T-helper 2 cell treated with Interferon-gamma antibody and Interleukin-4, amounts not matched to agents 5 μg/mL and 100 μg/mL, for 36 hours (primary cell): ENCODE results near the gene SUMO3.

Experiments used
- DNase-seq: peaks from one replicate; pipeline ENCODE4 v3.0.0; 2021; ENCODE audit warnings: low spot score
- H3K27ac Mint-ChIP-seq: one replicate; pipeline ENCODE4 v1.8.0; 2021; ENCODE audit warnings: mild to moderate bottlenecking, mixed read lengths
- H3K27me3 Mint-ChIP-seq: one replicate; pipeline ENCODE4 v1.8.0; 2021; ENCODE audit warnings: low read depth, mixed read lengths
- H3K36me3 Mint-ChIP-seq: one replicate; pipeline ENCODE4 v1.8.0; 2021; ENCODE audit warnings: low read depth, mixed read lengths
- H3K4me1 Mint-ChIP-seq: one replicate; pipeline ENCODE4 v1.8.0; 2021; ENCODE audit warnings: low read depth, mixed read lengths
- H3K4me3 Mint-ChIP-seq: one replicate; pipeline ENCODE4 v1.8.0; 2022; ENCODE audit warnings: mild to moderate bottlenecking, moderate library complexity, mixed read lengths
- H3K9me3 Mint-ChIP-seq: one replicate; pipeline ENCODE4 v1.8.0; 2021; ENCODE audit warnings: mixed read lengths

The SUMO3 gene

DNA sequence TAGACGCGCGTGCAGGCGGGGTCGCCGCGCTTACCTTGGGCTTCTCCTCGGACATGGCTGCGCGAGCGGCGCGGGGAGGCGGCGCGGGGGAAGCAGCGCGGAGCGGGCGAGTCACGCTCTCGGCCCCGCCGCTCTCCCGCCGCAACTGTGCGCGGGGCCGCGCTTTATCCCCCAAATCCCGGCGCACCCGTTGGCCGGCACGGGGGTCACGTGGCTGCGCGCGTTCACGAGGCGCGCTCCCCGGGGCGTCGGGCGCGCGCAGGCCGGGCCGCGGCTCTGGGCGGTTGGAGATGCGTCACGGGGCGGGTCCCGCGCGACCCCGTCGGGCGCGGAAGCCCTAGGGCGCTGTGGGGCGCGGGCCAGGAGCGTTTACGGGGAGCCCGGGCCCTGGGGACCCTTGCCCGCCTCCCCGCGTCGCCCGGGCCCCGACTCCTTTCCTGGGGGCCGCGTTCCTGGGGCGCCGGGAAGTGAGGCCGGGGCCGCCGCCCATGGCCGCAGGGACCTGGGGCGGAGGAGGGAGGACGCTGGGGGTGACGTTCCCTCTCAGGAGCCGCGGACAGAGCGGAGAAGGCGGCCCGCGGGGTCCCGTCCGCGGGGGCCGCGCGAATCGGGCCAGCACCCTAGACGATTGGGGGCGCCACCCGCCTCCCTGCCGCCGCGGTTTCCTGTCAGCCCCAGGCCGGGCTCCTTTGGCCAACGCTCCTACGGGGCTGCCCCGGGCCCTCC, at the start of gene SUMO3:
Gene SUMO3, minus strand, starts transcription at position 149 of the 726 bp plus-strand sequence. Its CDS starts 94 bp downstream, at position 55.
- H3K36me3 Mint-ChIP-seq: peaks cover 2% of the 10 kb centered on the region
- peaks cover 5% of the 10 kb centered on the region for H3K4me1 Mint-ChIP-seq
- H3K9me3 Mint-ChIP-seq: peaks cover 24% of the 10 kb centered on the region
- peak; percentile 89 for DNase-seq
- H3K27me3 Mint-ChIP-seq: no peaks in the 10 kb centered on the region
- H3K4me3 Mint-ChIP-seq: peak within 1 kb of the TSS; percentile 75
- H3K27ac Mint-ChIP-seq: peak within 1 kb of the TSS; percentile 67

DNA sequence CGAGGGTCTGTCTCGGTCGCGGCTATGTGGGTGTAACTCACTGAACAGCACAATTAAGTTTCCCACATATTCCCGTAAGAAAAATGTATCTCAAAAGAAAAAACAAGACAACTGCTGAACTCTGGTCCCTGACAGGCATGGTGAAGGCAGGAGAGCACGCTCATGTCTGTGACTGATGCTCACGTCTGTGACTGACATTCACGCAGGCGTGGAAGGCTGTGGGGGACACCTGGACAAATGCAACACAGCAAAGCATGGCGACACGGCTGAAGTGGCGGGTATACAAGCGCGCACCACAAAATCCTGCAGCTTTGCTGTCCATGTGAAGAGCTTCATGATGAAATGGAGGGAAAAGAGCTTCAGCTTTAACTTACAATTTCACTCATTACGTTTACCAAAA, 49.6 kb upstream of the SUMO3 start:
- Mint-ChIP-seq H3K36me3 (peaks cover 27% of the 10 kb centered on the region), H3K27ac (no peak overlapping the region), H3K9me3 (no peaks in the 10 kb centered on the region), H3K4me1 (peaks cover 64% of the 10 kb centered on the region), H3K4me3 (peak overlapping the region; percentile 21), H3K27me3 (no peaks in the 10 kb centered on the region)
- no peak for DNase-seq

DNA sequence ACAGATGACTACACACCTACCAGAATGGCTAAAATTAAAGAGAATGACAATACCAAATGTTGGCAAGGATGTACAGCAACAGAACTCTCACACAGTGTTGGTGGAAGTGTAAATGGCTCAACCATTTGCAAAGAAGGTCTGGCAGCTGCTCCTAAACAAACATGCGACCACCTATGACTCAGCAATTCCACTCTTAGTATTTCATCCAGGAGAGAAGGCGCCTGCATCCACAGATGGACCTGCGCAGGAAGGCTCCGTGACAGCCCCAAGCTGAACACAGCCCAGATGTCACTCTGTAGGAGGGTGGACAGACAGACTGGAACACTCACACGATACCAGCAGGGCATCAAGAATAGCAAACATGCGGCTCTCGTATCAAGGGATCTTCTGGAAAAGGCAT, 48.9 kb upstream of the SUMO3 start:
- peaks cover 57% of the 10 kb centered on the region for H3K4me1 Mint-ChIP-seq
- H3K9me3 Mint-ChIP-seq: no peaks in the 10 kb centered on the region
- DNase-seq: no peak
- H3K4me3 Mint-ChIP-seq: peak overlapping the region; percentile 47
- peak overlapping the region; percentile 71 for H3K27ac Mint-ChIP-seq
- peaks cover 28% of the 10 kb centered on the region for H3K36me3 Mint-ChIP-seq
- H3K27me3 Mint-ChIP-seq: no peaks in the 10 kb centered on the region

DNA sequence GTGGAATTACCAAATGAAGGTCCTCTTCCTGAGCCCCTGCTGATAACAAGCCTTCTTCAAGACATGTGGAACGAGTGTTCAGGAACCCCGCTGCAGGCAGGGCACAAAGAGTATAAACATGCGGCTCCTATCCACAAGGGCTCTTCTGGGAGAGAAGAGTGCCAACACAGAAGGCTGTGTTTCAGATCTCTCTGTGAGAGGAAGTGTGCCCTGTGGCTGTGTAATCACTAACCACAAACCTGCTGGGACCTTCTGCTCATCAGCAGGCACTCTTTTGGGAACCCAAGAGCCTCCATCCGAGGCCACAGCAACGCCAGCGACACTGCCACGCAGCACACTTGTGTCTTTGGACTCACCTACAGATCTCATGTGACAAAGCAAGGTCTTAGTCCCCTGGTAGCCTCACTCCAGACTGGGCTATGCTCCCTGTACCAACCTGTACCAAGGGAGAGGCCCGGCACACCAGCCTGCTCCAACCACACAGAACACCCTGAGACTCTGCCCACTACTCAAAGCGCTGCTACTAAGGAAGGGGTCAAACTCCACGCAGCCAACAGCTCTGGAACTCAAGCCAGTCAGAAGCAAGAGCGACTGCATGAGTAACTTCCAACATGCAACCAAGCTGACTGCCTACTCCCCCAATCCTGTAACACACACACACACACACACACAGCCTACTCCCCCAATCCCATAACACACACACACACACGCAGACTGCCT, 47.9 kb upstream of the SUMO3 start:
- Mint-ChIP-seq H3K9me3 (no peaks in the 10 kb centered on the region), H3K27me3 (no peaks in the 10 kb centered on the region), H3K36me3 (peaks cover 34% of the 10 kb centered on the region), H3K4me3 (peak overlapping the region; percentile 51), H3K27ac (peak overlapping the region; percentile 64), H3K4me1 (peaks cover 52% of the 10 kb centered on the region)
- no peak for DNase-seq

DNA sequence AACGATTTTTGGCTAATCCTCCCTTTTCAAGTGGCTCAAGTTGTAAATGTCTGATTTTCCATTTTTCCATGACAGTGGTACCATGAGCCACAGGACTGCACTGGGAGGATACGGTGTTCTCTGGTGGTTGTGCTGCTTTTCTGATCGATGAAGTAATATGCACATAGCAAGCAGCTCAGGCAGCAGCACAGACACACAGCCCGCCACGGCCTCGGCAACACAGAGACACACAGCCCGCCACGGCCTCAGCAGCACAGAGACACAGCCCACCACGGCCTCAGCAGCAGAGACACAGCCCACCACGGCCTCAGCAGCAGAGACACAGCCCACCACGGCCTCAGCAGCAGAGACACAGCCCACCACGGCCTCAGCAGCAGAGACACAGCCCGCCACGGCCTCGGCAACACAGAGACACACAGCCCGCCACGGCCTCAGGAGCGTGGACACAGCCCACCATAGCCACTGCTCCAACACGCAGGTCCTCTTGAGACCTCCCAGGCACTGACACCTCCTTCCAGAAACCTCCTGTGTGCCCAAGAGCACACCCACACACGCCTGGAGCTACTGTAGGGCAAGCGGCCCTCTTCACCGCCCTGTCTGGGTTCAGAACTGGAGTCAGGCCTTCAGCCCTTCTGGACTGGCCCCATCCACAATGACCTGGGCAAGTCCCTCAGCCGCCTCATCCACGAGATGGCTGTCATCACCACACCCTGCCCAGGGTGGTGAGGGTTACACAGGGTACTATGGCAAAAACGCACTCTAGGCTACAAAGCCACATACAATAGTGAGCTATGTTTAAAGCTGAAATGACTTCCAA, 45.2 kb upstream of the SUMO3 start:
- H3K4me3 Mint-ChIP-seq: no peak overlapping the region
- peaks cover 45% of the 10 kb centered on the region for H3K36me3 Mint-ChIP-seq
- H3K27ac Mint-ChIP-seq: no peak overlapping the region
- no peak for DNase-seq
- no peaks in the 10 kb centered on the region for H3K9me3 Mint-ChIP-seq
- peaks cover 30% of the 10 kb centered on the region for H3K4me1 Mint-ChIP-seq
- H3K27me3 Mint-ChIP-seq: no peaks in the 10 kb centered on the region

DNA sequence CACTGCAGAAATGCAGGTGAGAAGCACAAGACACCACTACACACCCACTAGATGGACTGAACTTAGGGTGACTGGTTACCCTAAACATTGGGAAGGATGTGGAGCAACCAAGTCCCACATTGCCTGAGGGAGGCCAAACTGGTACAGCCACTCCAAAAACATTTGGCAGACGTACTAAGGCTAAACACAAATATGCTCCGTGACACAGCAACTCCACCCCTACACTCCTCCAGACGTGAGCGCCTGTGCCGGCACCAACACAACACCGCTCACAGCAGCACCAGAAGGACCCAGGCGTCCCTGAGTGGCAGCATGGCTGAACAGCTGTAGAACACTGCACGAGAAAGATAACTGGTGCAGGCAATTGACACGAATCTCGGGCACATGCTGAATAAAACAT, 40.9 kb upstream of the SUMO3 start:
- Mint-ChIP-seq H3K9me3 (no peaks in the 10 kb centered on the region), H3K4me1 (peaks cover 14% of the 10 kb centered on the region), H3K27ac (no peak overlapping the region), H3K27me3 (no peaks in the 10 kb centered on the region), H3K36me3 (peaks cover 63% of the 10 kb centered on the region), H3K4me3 (no peak overlapping the region)
- no peak for DNase-seq

DNA sequence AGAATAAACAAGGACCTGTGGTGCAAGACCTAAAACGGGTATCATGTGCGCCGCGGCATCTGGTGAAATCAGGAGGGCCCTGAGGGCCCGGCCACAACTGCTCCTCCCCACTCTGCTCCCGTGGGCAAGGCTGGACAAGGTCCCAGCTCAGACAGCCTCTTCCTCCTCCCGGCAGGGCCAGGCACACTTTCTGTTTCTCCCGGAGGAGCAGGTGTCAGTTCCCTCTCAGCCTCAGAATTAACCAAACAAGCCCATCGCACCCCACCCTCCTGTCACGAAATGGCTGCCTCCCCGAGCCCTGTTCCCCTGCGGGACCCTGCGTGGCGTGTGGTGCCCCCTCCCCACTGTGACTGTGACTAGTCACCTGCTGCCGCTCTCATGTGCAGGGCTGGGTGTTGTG, 40.4 kb upstream of the SUMO3 start:
- Mint-ChIP-seq H3K27ac (no peak overlapping the region), H3K4me1 (peaks cover 17% of the 10 kb centered on the region), H3K27me3 (no peaks in the 10 kb centered on the region), H3K9me3 (no peaks in the 10 kb centered on the region), H3K36me3 (peaks cover 64% of the 10 kb centered on the region), H3K4me3 (no peak overlapping the region)
- DNase-seq: no peak

DNA sequence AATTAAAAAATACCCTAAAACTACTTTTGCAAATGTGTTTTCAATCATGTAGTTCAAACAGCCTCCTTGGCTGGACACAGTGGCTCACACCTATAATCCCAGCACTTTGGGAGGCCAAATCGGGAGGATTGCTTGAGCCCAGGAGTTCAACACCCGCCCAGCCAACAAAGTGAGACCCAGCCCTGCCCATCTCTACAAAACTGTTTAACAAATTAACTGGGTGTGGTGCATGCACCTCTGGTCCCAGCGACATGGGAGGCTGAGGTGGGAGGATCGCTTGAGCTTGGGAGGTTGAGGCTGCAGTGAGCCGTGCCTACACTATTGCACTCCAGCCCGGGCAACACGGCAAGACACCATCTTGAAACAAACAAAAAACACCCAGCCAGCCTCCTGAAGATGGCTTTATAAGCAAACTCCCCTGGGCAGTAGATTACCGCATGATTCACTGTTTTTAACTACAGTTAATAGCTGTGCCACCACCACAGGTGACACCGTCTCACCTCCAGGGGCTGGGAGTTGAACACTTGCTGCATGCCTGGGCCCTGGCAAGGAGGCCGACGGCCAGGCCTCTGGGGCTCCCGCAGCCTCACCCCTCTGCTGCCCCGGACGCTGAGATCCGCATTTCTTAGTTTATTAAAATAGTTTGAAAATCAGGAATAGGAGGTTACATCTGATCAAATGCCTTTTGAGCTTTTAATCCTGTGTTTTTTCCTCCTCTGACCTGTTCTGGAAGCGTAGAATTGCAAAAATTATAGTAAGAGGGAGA, 39.4 kb upstream of the SUMO3 start:
- DNase-seq: no peak
- Mint-ChIP-seq H3K9me3 (no peaks in the 10 kb centered on the region), H3K27ac (no peak overlapping the region), H3K36me3 (peaks cover 68% of the 10 kb centered on the region), H3K4me3 (no peak overlapping the region), H3K4me1 (peaks cover 19% of the 10 kb centered on the region), H3K27me3 (no peaks in the 10 kb centered on the region)

DNA sequence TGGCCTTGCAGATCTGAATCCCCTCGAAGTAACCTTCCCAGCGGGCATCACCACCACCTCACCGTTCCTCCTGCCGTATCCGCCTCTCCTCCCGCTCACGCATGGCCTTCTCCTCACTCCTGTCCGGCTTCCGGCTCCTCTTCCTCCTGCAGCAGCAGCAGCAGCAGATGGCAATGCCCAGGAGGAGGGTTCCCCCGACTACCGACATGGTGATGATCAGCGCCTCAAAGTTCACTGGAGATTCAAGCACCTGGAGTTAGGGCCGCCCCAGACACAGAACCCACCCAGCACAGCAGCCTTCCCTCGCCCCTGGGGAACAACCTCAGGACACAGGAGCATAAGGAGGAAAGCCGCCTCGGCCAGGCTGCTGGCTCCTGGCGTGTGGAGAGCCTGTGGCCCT, 38.3 kb upstream of the SUMO3 start:
- peaks cover 26% of the 10 kb centered on the region for H3K4me1 Mint-ChIP-seq
- peaks cover 68% of the 10 kb centered on the region for H3K36me3 Mint-ChIP-seq
- H3K27ac Mint-ChIP-seq: no peak overlapping the region
- H3K27me3 Mint-ChIP-seq: no peaks in the 10 kb centered on the region
- no peak overlapping the region for H3K4me3 Mint-ChIP-seq
- no peak for DNase-seq
- H3K9me3 Mint-ChIP-seq: no peaks in the 10 kb centered on the region

DNA sequence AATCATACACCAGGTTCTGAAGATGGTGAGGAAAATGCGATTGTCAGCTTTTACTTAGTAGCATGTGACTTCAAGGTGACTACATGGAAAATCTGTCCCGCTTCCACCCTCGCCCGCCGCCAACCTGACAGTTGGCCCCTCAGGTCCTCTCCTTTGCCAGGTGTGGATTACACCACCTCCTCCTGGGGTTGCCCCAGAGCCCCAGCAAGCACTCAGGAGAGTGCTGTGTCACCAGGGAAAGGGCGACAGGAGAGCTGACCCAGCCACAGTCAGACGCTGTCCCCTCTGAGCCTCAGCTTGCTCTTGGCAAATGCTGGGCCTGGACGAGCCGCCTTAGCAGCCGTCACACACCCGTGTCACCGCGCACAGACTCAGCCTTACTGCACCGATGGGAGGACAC, 37.7 kb upstream of the SUMO3 start:
- no peak overlapping the region for H3K27ac Mint-ChIP-seq
- no peak for DNase-seq
- no peaks in the 10 kb centered on the region for H3K9me3 Mint-ChIP-seq
- peaks cover 71% of the 10 kb centered on the region for H3K36me3 Mint-ChIP-seq
- no peaks in the 10 kb centered on the region for H3K27me3 Mint-ChIP-seq
- H3K4me1 Mint-ChIP-seq: peaks cover 29% of the 10 kb centered on the region
- no peak overlapping the region for H3K4me3 Mint-ChIP-seq

DNA sequence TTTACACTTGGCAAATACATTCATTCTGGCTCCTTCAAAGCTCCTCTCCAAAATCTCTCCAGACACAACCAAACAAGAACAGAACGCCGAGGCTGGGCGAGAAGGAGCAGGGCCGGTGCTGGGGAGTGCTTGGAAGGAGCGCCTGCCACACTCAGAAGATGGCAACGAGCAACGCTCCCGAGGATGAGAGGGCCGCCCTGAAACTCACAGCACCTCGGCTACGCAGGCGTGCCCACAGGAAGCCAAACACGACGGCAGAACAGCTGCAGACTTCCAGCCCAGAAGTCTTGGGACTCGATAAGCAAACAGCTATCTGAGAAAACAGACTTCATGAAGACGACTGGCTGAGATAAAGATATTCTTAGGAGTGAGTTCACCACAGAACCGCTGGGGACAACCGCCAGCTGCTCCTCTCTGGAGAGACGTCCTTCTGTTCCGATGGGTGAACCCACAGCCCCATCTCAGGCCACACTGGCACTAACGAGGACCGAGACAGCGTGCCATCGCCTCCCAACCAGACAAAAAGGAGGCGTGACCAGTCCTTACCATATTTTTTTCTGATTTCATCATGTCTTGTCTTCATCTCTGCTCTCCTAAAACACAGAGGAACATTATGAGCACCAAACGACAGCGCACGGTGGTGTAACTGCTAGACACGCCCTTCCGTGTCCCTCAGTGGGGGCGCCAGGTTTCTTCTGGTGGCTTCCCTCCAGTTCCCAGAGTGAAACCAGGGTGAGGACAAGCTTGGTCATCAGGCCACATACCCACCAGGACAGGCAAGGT, 37.0 kb upstream of the SUMO3 start:
- Mint-ChIP-seq H3K4me3 (no peak overlapping the region), H3K36me3 (peaks cover 68% of the 10 kb centered on the region), H3K9me3 (no peaks in the 10 kb centered on the region), H3K4me1 (peaks cover 29% of the 10 kb centered on the region), H3K27ac (peak overlapping the region; percentile 58), H3K27me3 (no peaks in the 10 kb centered on the region)
- no peak for DNase-seq

DNA sequence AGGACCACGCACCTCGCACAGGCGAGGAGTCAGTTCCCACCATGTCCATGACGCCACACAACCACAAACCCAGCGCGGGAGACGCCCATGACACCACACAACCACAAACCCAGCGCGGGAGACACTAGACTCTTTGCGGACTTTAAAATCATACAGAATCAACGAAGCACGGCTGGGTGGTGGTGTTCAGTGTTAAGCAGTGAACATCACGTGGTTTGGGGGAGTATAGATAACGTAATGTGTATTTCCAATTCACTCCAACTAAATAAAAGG, 36.5 kb upstream of the SUMO3 start:
- H3K9me3 Mint-ChIP-seq: no peaks in the 10 kb centered on the region
- H3K36me3 Mint-ChIP-seq: peaks cover 68% of the 10 kb centered on the region
- peaks cover 29% of the 10 kb centered on the region for H3K4me1 Mint-ChIP-seq
- peak overlapping the region; percentile 58 for H3K27ac Mint-ChIP-seq
- DNase-seq: no peak
- no peak overlapping the region for H3K4me3 Mint-ChIP-seq
- H3K27me3 Mint-ChIP-seq: no peaks in the 10 kb centered on the region
